AG10803 (cell line): ENCODE measurements around the gene JOSD1.
"Not testable (repeated sequence)": the region's sequence is repeated elsewhere in the genome, so short reads cannot be mapped to it uniquely, and the experiment has no call there.

Source experiments
- DNase-seq: peaks from one replicate; pipeline ENCODE4 v3.0.0; 2010; ENCODE audit warnings: low read depth
- H3K4me3 ChIP-seq: 2 replicates; pipeline ENCODE4 v1.5.1; 2011; ENCODE audit warnings: mild to moderate bottlenecking, low read length, control low read depth
- TF ChIP-seq, protein P1 (sequence below): conservative IDR thresholded peaks from 2 replicates; pipeline ENCODE4 v1.5.1; 2011; ENCODE audit warnings: mild to moderate bottlenecking, low read length, control low read depth, inconsistent platforms

The JOSD1 gene

DNA sequence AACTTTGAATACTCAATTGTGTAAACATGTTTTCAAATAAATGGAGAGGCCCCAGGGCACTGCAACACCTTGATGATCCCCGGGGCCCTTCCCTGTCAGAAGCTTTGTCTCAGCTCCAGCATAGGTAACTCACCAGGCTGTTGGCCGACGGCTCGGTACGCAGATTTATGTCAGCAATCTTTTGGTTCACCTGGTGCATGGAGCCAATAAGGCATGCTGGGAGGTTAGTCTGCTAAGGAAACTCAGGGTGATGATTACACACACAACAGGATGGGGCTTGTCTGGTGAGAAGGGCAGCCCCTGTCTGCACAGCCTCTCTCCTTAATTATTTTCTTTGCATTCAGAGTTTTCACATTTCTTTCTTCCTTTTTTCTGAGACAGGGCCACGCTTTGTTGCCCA lies 55.3 kb downstream of the JOSD1 start:
- H3K4me3 ChIP-seq, result no peak overlapping the region
- TF ChIP-seq, protein P1, sequence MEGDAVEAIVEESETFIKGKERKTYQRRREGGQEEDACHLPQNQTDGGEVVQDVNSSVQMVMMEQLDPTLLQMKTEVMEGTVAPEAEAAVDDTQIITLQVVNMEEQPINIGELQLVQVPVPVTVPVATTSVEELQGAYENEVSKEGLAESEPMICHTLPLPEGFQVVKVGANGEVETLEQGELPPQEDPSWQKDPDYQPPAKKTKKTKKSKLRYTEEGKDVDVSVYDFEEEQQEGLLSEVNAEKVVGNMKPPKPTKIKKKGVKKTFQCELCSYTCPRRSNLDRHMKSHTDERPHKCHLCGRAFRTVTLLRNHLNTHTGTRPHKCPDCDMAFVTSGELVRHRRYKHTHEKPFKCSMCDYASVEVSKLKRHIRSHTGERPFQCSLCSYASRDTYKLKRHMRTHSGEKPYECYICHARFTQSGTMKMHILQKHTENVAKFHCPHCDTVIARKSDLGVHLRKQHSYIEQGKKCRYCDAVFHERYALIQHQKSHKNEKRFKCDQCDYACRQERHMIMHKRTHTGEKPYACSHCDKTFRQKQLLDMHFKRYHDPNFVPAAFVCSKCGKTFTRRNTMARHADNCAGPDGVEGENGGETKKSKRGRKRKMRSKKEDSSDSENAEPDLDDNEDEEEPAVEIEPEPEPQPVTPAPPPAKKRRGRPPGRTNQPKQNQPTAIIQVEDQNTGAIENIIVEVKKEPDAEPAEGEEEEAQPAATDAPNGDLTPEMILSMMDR, result no peak
- no peak for DNase-seq

DNA sequence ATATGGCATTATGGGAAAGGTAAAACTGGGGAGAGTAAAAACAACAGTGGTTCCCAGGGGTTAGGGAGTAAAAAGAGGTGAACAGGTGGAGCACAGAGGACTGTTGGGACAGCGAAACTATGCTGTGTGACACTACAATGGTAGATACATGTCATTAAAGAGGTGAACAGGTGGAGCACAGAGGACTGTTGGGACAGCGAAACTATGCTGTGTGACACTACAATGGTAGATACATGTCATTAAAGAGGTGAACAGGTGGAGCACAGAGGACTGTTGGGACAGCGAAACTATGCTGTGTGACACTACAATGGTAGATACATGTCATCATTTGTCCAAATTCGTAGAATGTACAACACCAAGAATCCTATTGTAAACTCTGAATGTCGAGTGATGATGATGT lies 56.5 kb downstream of the JOSD1 start:
- not testable (repeated sequence) for DNase-seq, H3K4me3 ChIP-seq

DNA sequence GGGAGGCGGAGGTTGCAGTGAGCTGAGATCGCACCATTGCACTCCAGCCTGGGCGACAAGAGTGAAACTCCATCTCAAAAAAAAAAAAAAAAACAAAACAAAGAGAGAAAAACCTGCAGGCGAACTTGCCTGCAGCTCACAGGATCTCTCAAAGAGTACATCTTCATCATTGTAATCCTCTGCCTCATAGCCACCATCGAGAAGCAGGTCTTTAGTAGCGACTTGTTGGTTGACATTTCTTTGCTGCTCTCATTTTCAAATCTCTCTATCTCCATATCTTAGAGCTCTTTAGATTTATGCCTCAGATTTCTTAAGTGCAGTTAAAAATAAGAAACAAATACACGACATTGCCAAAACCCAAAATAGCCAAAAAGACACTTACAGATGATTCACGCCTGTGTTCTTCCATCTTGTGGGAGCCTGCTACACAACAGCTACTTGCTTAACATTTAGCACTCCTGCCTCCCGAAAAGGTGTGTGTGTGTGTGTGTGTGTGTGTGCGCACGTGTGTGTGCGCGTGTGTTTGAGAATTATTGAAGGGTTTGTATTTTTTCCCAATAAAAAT lies 59.2 kb downstream of the JOSD1 start:
- TF ChIP-seq, protein P1, result no peak
- no peak for DNase-seq

DNA sequence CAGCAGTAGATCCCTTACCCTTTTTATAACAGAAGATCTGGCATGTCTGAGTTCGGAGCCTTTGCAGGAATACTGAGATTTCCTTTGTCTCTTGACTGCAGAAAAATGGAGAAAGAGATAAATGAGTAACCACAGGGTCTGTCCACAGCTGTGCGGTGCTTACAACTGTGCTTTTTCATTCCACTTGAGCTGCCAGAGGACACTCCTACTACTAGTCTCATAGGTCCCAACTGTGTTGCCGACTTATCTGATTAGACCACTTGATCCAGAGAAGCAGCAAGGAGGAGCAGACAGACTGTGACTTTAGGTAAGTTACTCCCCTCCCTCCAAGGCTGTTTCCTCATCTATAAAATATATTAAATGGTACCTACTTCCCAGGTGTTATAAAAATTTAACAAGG lies 62.0 kb downstream of the JOSD1 start:
- no peak for DNase-seq
- no peak overlapping the region for H3K4me3 ChIP-seq
- TF ChIP-seq, protein P1, result no peak

More for the DNA sequence above, 59.2 kb downstream of the JOSD1 start:
- H3K4me3 ChIP-seq, result no peak overlapping the region

DNA sequence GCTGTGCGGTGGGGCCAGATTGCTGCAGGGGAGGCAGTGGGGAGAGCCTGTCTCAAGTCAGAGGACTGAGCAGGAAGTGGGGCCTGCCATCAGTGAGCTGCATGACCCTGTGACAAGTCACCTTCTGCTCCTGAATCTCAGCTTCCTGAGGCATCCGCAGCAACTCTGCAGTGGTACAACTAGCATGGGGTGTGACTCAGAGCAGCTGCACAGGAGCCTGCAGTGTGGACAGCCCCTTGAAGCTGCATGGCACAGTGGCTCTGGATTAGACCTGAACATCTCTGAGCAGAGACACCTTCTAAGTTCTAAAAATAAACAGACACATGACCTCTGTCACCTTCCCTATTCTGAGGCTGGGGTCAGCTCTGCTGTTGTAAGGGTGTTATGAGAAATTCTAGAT lies 62.5 kb downstream of the JOSD1 start:
- no peak overlapping the region for H3K4me3 ChIP-seq
- TF ChIP-seq, protein P1, result no peak
- DNase-seq, result no peak
